ENCODE data around the gene P2RX3.

DNA sequence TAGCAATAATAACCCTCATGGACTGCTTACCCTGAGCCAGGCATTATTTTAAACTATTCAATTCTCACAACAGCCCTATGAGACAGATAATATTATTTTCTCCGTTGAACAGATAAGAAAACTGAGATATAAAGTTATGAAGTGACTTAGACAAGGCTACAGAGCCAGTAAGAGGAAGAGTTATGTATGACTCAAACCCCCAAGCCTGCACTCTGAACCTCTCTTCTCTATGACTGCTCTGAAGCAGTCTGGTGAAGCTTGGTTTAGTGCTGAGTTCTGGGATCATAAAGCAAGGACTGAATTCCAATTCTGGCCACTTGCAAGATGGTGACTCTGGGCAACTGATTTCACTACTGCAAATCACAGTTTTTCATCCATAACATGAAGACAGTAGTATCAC lies 47.9 kb upstream of the P2RX3 start:
- TF ChIP-seq, protein P1, sequence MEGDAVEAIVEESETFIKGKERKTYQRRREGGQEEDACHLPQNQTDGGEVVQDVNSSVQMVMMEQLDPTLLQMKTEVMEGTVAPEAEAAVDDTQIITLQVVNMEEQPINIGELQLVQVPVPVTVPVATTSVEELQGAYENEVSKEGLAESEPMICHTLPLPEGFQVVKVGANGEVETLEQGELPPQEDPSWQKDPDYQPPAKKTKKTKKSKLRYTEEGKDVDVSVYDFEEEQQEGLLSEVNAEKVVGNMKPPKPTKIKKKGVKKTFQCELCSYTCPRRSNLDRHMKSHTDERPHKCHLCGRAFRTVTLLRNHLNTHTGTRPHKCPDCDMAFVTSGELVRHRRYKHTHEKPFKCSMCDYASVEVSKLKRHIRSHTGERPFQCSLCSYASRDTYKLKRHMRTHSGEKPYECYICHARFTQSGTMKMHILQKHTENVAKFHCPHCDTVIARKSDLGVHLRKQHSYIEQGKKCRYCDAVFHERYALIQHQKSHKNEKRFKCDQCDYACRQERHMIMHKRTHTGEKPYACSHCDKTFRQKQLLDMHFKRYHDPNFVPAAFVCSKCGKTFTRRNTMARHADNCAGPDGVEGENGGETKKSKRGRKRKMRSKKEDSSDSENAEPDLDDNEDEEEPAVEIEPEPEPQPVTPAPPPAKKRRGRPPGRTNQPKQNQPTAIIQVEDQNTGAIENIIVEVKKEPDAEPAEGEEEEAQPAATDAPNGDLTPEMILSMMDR (conservative IDR thresholded peaks at IDR 0.05), result no peak
- TF ChIP-seq ZFX (IDR thresholded peaks at IDR 0.05), result no peak

All from C4-2B (cell line).